HL-60 (cell line): ENCODE measurements around the gene ZAP70.

Experiments used
- CTCF ChIP-seq: IDR thresholded peaks from one replicate; pipeline ENCODE4 v1.5.1; 2011; ENCODE audit warnings: low read length, control low read depth, inconsistent platforms; ENCODE audit not compliant: insufficient read depth
- POLR2AphosphoS5 ChIP-seq: IDR thresholded peaks from 2 replicates; pipeline ENCODE4 v1.6.1; 2012; ENCODE audit warnings: low read depth
- TF ChIP-seq, protein P1 (sequence below): IDR thresholded peaks from 2 replicates; pipeline ENCODE4 v1.6.1; 2012; ENCODE audit warnings: low read depth; ENCODE audit not compliant: insufficient replicate concordance

GRCh38 chr2:97714950-97715652 is 1.7 kb downstream of the ZAP70 start:
- no peak for TF ChIP-seq CTCF
- no peak for TF ChIP-seq POLR2AphosphoS5
- TF ChIP-seq, protein P1, sequence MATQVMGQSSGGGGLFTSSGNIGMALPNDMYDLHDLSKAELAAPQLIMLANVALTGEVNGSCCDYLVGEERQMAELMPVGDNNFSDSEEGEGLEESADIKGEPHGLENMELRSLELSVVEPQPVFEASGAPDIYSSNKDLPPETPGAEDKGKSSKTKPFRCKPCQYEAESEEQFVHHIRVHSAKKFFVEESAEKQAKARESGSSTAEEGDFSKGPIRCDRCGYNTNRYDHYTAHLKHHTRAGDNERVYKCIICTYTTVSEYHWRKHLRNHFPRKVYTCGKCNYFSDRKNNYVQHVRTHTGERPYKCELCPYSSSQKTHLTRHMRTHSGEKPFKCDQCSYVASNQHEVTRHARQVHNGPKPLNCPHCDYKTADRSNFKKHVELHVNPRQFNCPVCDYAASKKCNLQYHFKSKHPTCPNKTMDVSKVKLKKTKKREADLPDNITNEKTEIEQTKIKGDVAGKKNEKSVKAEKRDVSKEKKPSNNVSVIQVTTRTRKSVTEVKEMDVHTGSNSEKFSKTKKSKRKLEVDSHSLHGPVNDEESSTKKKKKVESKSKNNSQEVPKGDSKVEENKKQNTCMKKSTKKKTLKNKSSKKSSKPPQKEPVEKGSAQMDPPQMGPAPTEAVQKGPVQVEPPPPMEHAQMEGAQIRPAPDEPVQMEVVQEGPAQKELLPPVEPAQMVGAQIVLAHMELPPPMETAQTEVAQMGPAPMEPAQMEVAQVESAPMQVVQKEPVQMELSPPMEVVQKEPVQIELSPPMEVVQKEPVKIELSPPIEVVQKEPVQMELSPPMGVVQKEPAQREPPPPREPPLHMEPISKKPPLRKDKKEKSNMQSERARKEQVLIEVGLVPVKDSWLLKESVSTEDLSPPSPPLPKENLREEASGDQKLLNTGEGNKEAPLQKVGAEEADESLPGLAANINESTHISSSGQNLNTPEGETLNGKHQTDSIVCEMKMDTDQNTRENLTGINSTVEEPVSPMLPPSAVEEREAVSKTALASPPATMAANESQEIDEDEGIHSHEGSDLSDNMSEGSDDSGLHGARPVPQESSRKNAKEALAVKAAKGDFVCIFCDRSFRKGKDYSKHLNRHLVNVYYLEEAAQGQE: no peak
